Testis (tissue), 3 donors: ENCODE data around the gene RELL2. TPM values are rescaled to one million over a fixed set of nuclear protein-coding genes. Genes with fewer than 3 reads are reported as not detected.

Experiments
- polyA plus RNA-seq: library from polyadenylated mRNA; stranded (reverse); fragments of 350-450 nt; fragmentation: Illumina TruSeq; extraction: RNeasy Lipid Tissue Mini Kit (QIAGEN cat#74804); gene quantifications from one replicate; pipeline ENCODE4 v1.2.3, GENCODE V29; 2014; ENCODE audit warnings: low read depth, low replicate concordance; ENCODE audit not compliant: insufficient read depth
- small RNA-seq, 2 donors: library from RNA; depleted of rRNA; stranded (forward); fragments of <200 nt; gene quantifications; one replicate each; pipeline ENCODE3, GENCODE V24; 2016
- total RNA-seq, 2 donors: library from RNA; depleted of rRNA; stranded (reverse); fragments of >200 nt; gene quantifications; one replicate each; pipeline ENCODE4 v1.2.3, GENCODE V29; 2016

The RELL2 gene
- total and polyA plus RNA-seq, 3 donors from 2014 or later = 8.6 to 17.0 (median 11.3) TPM

Small RNA genes within 50 kb of the gene (small RNA-seq; reads per million reads assigned to genes)
- 0 reads per million in 2 donors for gene RPS27AP10

Other genes starting within 250 kb of the RELL2 start
- 10 to 100 TPM; 11.3 to 13.3 TPM for gene PCDHGB4, start 249.3 kb upstream of the RELL2 start, total RNA-seq
- gene PCDHGB4, start 249.3 kb upstream of the RELL2 start, polyA plus RNA-seq = 1.0 TPM
- gene PCDHGA8, start 244.4 kb upstream of the RELL2 start, total RNA-seq = 1 to 10 TPM; 8.2 TPM
- 0.15 TPM for gene PCDHGA8, start 244.4 kb upstream of the RELL2 start, polyA plus RNA-seq
- 10 to 100 TPM; 28.3 to 36.4 TPM for gene PCDHGB5, start 239.1 kb upstream of the RELL2 start, total RNA-seq
- gene PCDHGB5, start 239.1 kb upstream of the RELL2 start, polyA plus RNA-seq = 4.5 TPM
- 10 to 100 TPM; 13.0 to 13.1 TPM for gene PCDHGA9, start 234.2 kb upstream of the RELL2 start, total RNA-seq
- 1.1 TPM for gene PCDHGA9, start 234.2 kb upstream of the RELL2 start, polyA plus RNA-seq
- gene PCDHGB6, start 229.0 kb upstream of the RELL2 start, total RNA-seq = 10 to 100 TPM in 1 of 2 donors, 1 to 10 TPM in 1; 9.9 to 12.6 TPM
- gene PCDHGB6, start 229.0 kb upstream of the RELL2 start, polyA plus RNA-seq = 2.1 TPM
- 10 to 100 TPM; 11.3 to 11.7 TPM for gene PCDHGA10, start 224.0 kb upstream of the RELL2 start, total RNA-seq
- gene PCDHGA10, start 224.0 kb upstream of the RELL2 start, polyA plus RNA-seq = 1.2 TPM
- gene PCDHGB7, start 219.3 kb upstream of the RELL2 start, total RNA-seq = 10 to 100 TPM; 15.3 to 18.1 TPM
- 6.6 TPM for gene PCDHGB7, start 219.3 kb upstream of the RELL2 start, polyA plus RNA-seq
- 1 to 10 TPM; 8.4 to 9.1 TPM for gene PCDHGA11, start 215.9 kb upstream of the RELL2 start, total RNA-seq
- gene PCDHGA11, start 215.9 kb upstream of the RELL2 start, polyA plus RNA-seq = 0.83 TPM
- 10 to 100 TPM; 10.3 to 11.3 TPM for gene PCDHGA12, start 206.5 kb upstream of the RELL2 start, total RNA-seq
- 2.7 TPM for gene PCDHGA12, start 206.5 kb upstream of the RELL2 start, polyA plus RNA-seq
- 10 to 100 TPM; 14.5 to 29.4 TPM for gene PCDHGC3, start 161.0 kb upstream of the RELL2 start, total RNA-seq
- gene PCDHGC3, start 161.0 kb upstream of the RELL2 start, polyA plus RNA-seq = 61.1 TPM
- gene PCDHGC4, start 152.0 kb upstream of the RELL2 start, total RNA-seq = 1 to 10 TPM; 6.1 TPM
- gene PCDHGC4, start 152.0 kb upstream of the RELL2 start, polyA plus RNA-seq = 0.57 TPM
- gene PCDHGC5, start 147.9 kb upstream of the RELL2 start, total RNA-seq = 1 to 10 TPM; 4.9 to 5.4 TPM
- gene PCDHGC5, start 147.9 kb upstream of the RELL2 start, polyA plus RNA-seq = 0.50 TPM
- 10 to 100 TPM; 53.7 to 58.2 TPM for gene DIAPH1, start 18.0 kb upstream of the RELL2 start, total RNA-seq
- gene DIAPH1, start 18.0 kb upstream of the RELL2 start, polyA plus RNA-seq = 77.5 TPM
- 10 to 100 TPM; 63.9 to 76.5 TPM for gene HDAC3, start 148 bp upstream of the RELL2 start, total RNA-seq
- 57.3 TPM for gene HDAC3, start 148 bp upstream of the RELL2 start, polyA plus RNA-seq
- gene FCHSD1, start 14.4 kb downstream of the RELL2 start, total RNA-seq = 10 to 100 TPM; 19.3 to 21.3 TPM
- 12.9 TPM for gene FCHSD1, start 14.4 kb downstream of the RELL2 start, polyA plus RNA-seq
- gene ARAP3, start 45.2 kb downstream of the RELL2 start, total RNA-seq = 1 to 10 TPM; 4.0 to 4.1 TPM
- gene ARAP3, start 45.2 kb downstream of the RELL2 start, polyA plus RNA-seq = 4.8 TPM
- gene PCDH1, start 241.4 kb downstream of the RELL2 start, total RNA-seq = 10 to 100 TPM in 1 of 2 donors, 1 to 10 TPM in 1; 9.6 to 10.6 TPM
- 5.6 TPM for gene PCDH1, start 241.4 kb downstream of the RELL2 start, polyA plus RNA-seq